NT2/D1 (cell line): Measurements from ENCODE around the gene KBTBD2.

Experiments used
- SUZ12 ChIP-seq: IDR thresholded peaks from 2 replicates; pipeline ENCODE4 v1.6.1; 2011; ENCODE audit not compliant: insufficient read length, insufficient read depth; ENCODE audit errors: extremely low read depth
- YY1 ChIP-seq: IDR thresholded peaks from 2 replicates; pipeline ENCODE4 v1.6.1; 2011; ENCODE audit not compliant: insufficient read length, insufficient read depth
- ZNF274 ChIP-seq: IDR thresholded peaks from 2 replicates; pipeline ENCODE4 v1.6.1; 2011; ENCODE audit warnings: mild to moderate bottlenecking, low read depth, low read length

DNA sequence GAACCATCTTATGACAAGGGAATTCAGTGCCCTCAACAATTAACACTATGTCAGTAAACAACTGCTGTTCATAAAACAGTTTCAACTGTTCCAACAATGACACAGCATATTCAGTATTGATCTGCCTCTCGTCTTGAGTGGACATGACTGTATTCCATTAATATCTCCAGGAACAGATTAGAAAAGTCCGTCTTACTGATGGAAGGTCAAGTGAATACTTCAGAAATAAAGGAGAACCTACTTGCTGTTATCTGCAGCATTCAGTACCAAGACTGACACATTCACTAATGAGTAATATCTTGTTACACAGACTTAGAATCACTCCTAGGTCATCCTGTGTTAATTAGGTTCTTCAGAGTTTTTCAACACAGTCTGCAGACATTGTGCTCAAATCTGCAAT, 12.1 kb downstream of the KBTBD2 start:
- TF ChIP-seq SUZ12, result no peak
- no peak for TF ChIP-seq ZNF274
- no peak for TF ChIP-seq YY1
